B cell (primary cell): ENCODE results near the gene WNT1. TPM values are rescaled to one million over a fixed set of nuclear protein-coding genes. Genes with fewer than 3 reads are reported as not detected.

Experiments
- ATAC-seq: fragments of 200-7000 bp; cut with Tn5 transposase; one replicate; pipeline ENCODE4 v1.10.0; 2021; ENCODE audit warnings: low read depth, mild to moderate bottlenecking, moderate number of reproducible peaks, moderate library complexity
- CTCF ChIA-PET: fragments of 350-600 bp; sonication (Branson Sonifier 250); formaldehyde crosslinking; loops from one replicate; lab custom pipeline; 2021; ENCODE audit warnings: antibody characterized with exemption, inconsistent platforms; lab: Charles Lee
- POLR2A ChIA-PET: fragments of 350-600 bp; sonication (Branson Sonifier 250); formaldehyde crosslinking; loops from one replicate; lab custom pipeline; 2021; ENCODE audit warnings: antibody characterized with exemption; lab: Charles Lee
- DNase-seq: peaks from one replicate; pipeline ENCODE4 v3.0.0; 2013
- H2AFZ ChIP-seq: 2 replicates; pipeline ENCODE4 v1.6.1; 2012; ENCODE audit warnings: mild to moderate bottlenecking, low read depth, low read length; ENCODE audit not compliant: insufficient read depth, poor library complexity, severe bottlenecking
- H3K27ac ChIP-seq, 2 donors: 1 replicate in 1 of 2; 2 replicates in 1 of 2; pipeline ENCODE4 v1.5.1; 2012 to 2013; ENCODE audit warnings: low read length in 2 of 2, mild to moderate bottlenecking in 2 of 2, moderate library complexity in 1 of 2
- H3K27me3 ChIP-seq, 4 experiments: fragments of 200-600 bp in 1 of 4; sonication (generic) in 1 of 4; replicated peaks in 1 of 4; 1 replicate in 2 of 4; 2 replicates in 2 of 4; pipeline versions ENCODE4 v1.6.1 to v1.7.0; 2013 to 2016; ENCODE audit warnings: low read length in 3 of 4, mild to moderate bottlenecking in 2 of 4, mixed read lengths in 1 of 4, moderate library complexity in 1 of 4; ENCODE audit not compliant: insufficient read depth in 4 of 4, control insufficient read depth in 3 of 4; ENCODE audit errors: control extremely low read depth in 1 of 4
- H3K36me3 ChIP-seq, 2 experiments: replicated peaks in 1 of 2; 1 replicate in 1 of 2; 2 replicates in 1 of 2; pipeline versions ENCODE4 v1.6.1 to v1.7.1; 2013; ENCODE audit warnings: low read length in 1 of 2; ENCODE audit not compliant: insufficient read depth in 2 of 2, control insufficient read depth in 1 of 2; ENCODE audit errors: control extremely low read depth in 1 of 2, extremely low read depth in 1 of 2
- H3K4me1 ChIP-seq, 2 donors: fragments of 200-600 bp in 1 of 2; sonication (generic) in 1 of 2; 1 replicate in 1 of 2; 2 replicates in 1 of 2; pipeline versions ENCODE4 v1.5.1 to v1.6.1; 2013 to 2017; ENCODE audit warnings: low read length in 2 of 2; ENCODE audit not compliant: control insufficient read depth in 2 of 2, insufficient read depth in 2 of 2
- H3K4me2 ChIP-seq: replicated peaks from 2 replicates; pipeline ENCODE3; 2012; ENCODE audit warnings: mild to moderate bottlenecking, low read depth, low read length; ENCODE audit not compliant: poor library complexity, severe bottlenecking
- H3K4me3 ChIP-seq, 5 experiments: fragments of 200-600 bp in 1 of 5; sonication (generic) in 1 of 5; 1 replicate in 3 of 5; 2 replicates in 2 of 5; pipeline versions ENCODE4 v1.5.1 to v1.7.0; 2011 to 2016; ENCODE audit warnings: low read length in 4 of 5, mild to moderate bottlenecking in 4 of 5, low read depth in 2 of 5, control low read depth in 1 of 5, moderate library complexity in 1 of 5; ENCODE audit not compliant: insufficient read depth in 1 of 5; ENCODE audit errors: control extremely low read depth in 1 of 5, extremely low read depth in 1 of 5
- H3K79me2 ChIP-seq: fragments of 200-600 bp; sonication (generic); one replicate; pipeline ENCODE4 v1.6.0; 2016; ENCODE audit warnings: low read length; ENCODE audit not compliant: control insufficient read depth, insufficient read depth
- H3K9ac ChIP-seq: fragments of 200-600 bp; sonication (generic); 2 replicates; pipeline ENCODE4 v1.6.1; 2017; ENCODE audit warnings: mild to moderate bottlenecking, low read length, moderate library complexity
- H3K9me3 ChIP-seq, 3 donors: one replicate each; pipeline versions ENCODE4 v1.6.1 to v1.7.1; 2013; ENCODE audit warnings: low read length in 2 of 3; ENCODE audit not compliant: control insufficient read depth in 2 of 3, insufficient read depth in 1 of 3; ENCODE audit errors: control extremely low read depth in 1 of 3
- H4K20me1 ChIP-seq: 2 replicates; pipeline ENCODE4 v1.6.0; 2012; ENCODE audit warnings: mild to moderate bottlenecking, low read length; ENCODE audit not compliant: insufficient read depth, control insufficient read depth, poor library complexity, severe bottlenecking
- H3K27ac Mint-ChIP-seq: one replicate; pipeline ENCODE4 v1.8.0; 2021; ENCODE audit warnings: mixed read lengths
- H3K27me3 Mint-ChIP-seq: one replicate; pipeline ENCODE4 v1.8.0; 2021; ENCODE audit warnings: mixed read lengths
- H3K4me1 Mint-ChIP-seq: one replicate; pipeline ENCODE4 v1.8.0; 2021; ENCODE audit warnings: mixed read lengths
- H3K4me3 Mint-ChIP-seq: one replicate; pipeline ENCODE4 v1.8.0; 2021; ENCODE audit warnings: mixed read lengths
- H3K9me3 Mint-ChIP-seq: one replicate; pipeline ENCODE4 v1.8.0; 2022; ENCODE audit warnings: mixed read lengths; ENCODE audit not compliant: insufficient read depth
- CTCF ChIP-seq: fragments of 200-600 bp; IDR thresholded peaks from one replicate; pipeline ENCODE4 v1.8.0; 2022; ENCODE audit warnings: antibody characterized with exemption, mild to moderate bottlenecking
- EZH2 ChIP-seq: IDR thresholded peaks from 2 replicates; pipeline ENCODE4 v1.6.1; 2012; ENCODE audit warnings: borderline replicate concordance, low read depth, mild to moderate bottlenecking, moderate library complexity, low read length; ENCODE audit not compliant: insufficient read depth, poor library complexity, severe bottlenecking
- WGBS: methylation state at CpG from one replicate; pipeline ENCODE4 v1.1.5; 2013; ENCODE audit warnings: missing lambda C conversion rate; ENCODE audit not compliant: insufficient coverage; 5-methylcytosine and 5-hydroxymethylcytosine counted together
- intact Hi-C: fragments of 100-400 bp; cut with micrococcal nuclease; formaldehyde crosslinking; loops from one replicate; pipeline ENCODE4 v1.10.0; 2022
- polyA plus RNA-seq: library from polyadenylated mRNA; depleted of rRNA; stranded (reverse); fragments of >200 nt; gene quantifications from 2 replicates; pipeline ENCODE4 v1.2.3, GENCODE V29; 2012
- total RNA-seq, 2 donors: library from RNA; stranded (reverse); fragments of 120-200 nt in 1 of 2; gene quantifications; 1 replicate in 1 of 2; 2 replicates in 1 of 2; pipeline versions ENCODE4 v1.2.3 to v1.2.4, GENCODE V29; 2013 to 2022

The WNT1 gene
- total and polyA plus RNA-seq, 2 donors (not counting 1 experiment from before 2014, with no cell fraction given): 0.55 TPM; not detected in 1

- peaks cover 0 to 30% of the 10 kb centered on the region in 2 experiments for H3K36me3 ChIP-seq
- Mint-ChIP-seq H3K27ac (no peak overlapping the region), H3K27me3 (no peaks in the 10 kb centered on the region), H3K9me3 (no peaks in the 10 kb centered on the region), H3K4me1 (peaks cover 25% of the 10 kb centered on the region), H3K4me3 (no peak overlapping the region)
- peaks cover 13 to 16% of the 10 kb centered on the region in 2 donors for H3K4me1 ChIP-seq
- H3K79me2 ChIP-seq: peaks cover 46% of the 10 kb centered on the region
- ChIA-PET CTCF (interaction anchor here (1.0 to 7.2 kb wide), 5 partner anchors 9 to 90 kb away, joined by 3 to 61 read pairs (median 7); partner anchors contain the start of genes DDN, FKBP11 and WNT1), POLR2A (interaction anchor here (1.2 kb wide), 1 partner anchor 46 kb away, joined by 3 read pairs; the partner anchor contains the start of gene KMT2D)
- no peak overlapping the region for H3K9ac ChIP-seq
- TF ChIP-seq CTCF (no peak), EZH2 (no peak)
- no peak for ATAC-seq
- no peak overlapping the region for H3K27ac ChIP-seq
- H2AFZ ChIP-seq: no peak overlapping the region
- no peak overlapping the region for H3K4me2 ChIP-seq
- 75% methylated on average over 1 of the region's 1 CpG for WGBS
- no peak for DNase-seq
- intact Hi-C loops: no loop called here
- no peaks in the 10 kb centered on the region for H3K27me3 ChIP-seq
- H4K20me1 ChIP-seq: peaks cover 20% of the 10 kb centered on the region
- H3K9me3 ChIP-seq: no peaks in the 10 kb centered on the region
- H3K4me3 ChIP-seq: no peak overlapping the region
Observed at GRCh38 chr12:49014547-49014946, 36.4 kb downstream of the WNT1 start.

GRCh38 chr12:49015196-49015595 lies 37.1 kb downstream of the WNT1 start:
- Histone ChIP-seq H4K20me1 (peaks cover 20% of the 10 kb centered on the region), H3K9ac (no peak overlapping the region), H3K27me3 (no peaks in the 10 kb centered on the region), H3K4me3 (no peak overlapping the region), H2AFZ (no peak overlapping the region), H3K27ac (no peak overlapping the region), H3K4me2 (no peak overlapping the region), H3K79me2 (peaks cover 48% of the 10 kb centered on the region), H3K36me3 (peaks cover 0 to 26% of the 10 kb centered on the region in 2 experiments), H3K4me1 (peaks cover 18 to 21% of the 10 kb centered on the region in 2 donors), H3K9me3 (no peaks in the 10 kb centered on the region)
- no peak for ATAC-seq
- intact Hi-C loops: no loop called here
- CTCF ChIA-PET: interaction anchor here (1.0 to 7.2 kb wide), 5 partner anchors 10 to 90 kb away, joined by 3 to 61 read pairs (median 7); partner anchors contain the start of genes DDN, FKBP11 and WNT1
- Mint-ChIP-seq H3K4me3 (no peak overlapping the region), H3K4me1 (peaks cover 29% of the 10 kb centered on the region), H3K9me3 (no peaks in the 10 kb centered on the region), H3K27ac (no peak overlapping the region), H3K27me3 (no peaks in the 10 kb centered on the region)
- TF ChIP-seq CTCF (no peak), EZH2 (no peak)
- WGBS: 100% methylated on average over 1 of the region's 1 CpG
- no peak for DNase-seq
- POLR2A ChIA-PET: interaction anchor here (2.3 kb wide), 1 partner anchor 16 kb away, joined by 6 read pairs; the partner anchor contains the start of gene DDN
